HepG2 (cell line): ENCODE measurements around the gene MAGI1. TPM values are rescaled to one million over a fixed set of nuclear protein-coding genes. Genes with fewer than 3 reads are reported as not detected.

ENCODE experiments used
- FOXO1 ChIP-seq: sonication (generic); formaldehyde crosslinking; IDR thresholded peaks from 2 replicates; pipeline ENCODE4 v1.4.0; 2020; ENCODE audit warnings: missing genetic modification reagents
- GTF2F1 ChIP-seq: fragments of 150-350 bp; IDR thresholded peaks from 2 replicates; pipeline ENCODE4 v1.6.1; 2014; ENCODE audit warnings: low read length
- NFKB2 ChIP-seq: sonication (generic); formaldehyde crosslinking; IDR thresholded peaks from 2 replicates; pipeline ENCODE4 v1.4.0; 2020; ENCODE audit warnings: missing genetic modification reagents, borderline replicate concordance
- NR2F6 ChIP-seq, 2 experiments: IDR thresholded peaks; 2 replicates each; pipeline ENCODE4 v1.6.1; 2016; ENCODE audit warnings: antibody characterized with exemption in 1 of 2, mild to moderate bottlenecking in 1 of 2
- RXRB ChIP-seq: IDR thresholded peaks from 2 replicates; pipeline ENCODE4 v1.6.1; 2016; ENCODE audit warnings: borderline replicate concordance, missing genetic modification reagents, missing compliant biosample characterization
- SP140L ChIP-seq: sonication (generic); formaldehyde crosslinking; IDR thresholded peaks from 2 replicates; pipeline ENCODE4 v1.4.0; 2020; ENCODE audit warnings: missing genetic modification reagents, borderline replicate concordance
- SP5 ChIP-seq: IDR thresholded peaks from 2 replicates; pipeline ENCODE4 v1.6.1; 2016; ENCODE audit warnings: low read depth, borderline replicate concordance
- SPEN ChIP-seq: sonication (generic); formaldehyde crosslinking; IDR thresholded peaks from 2 replicates; pipeline ENCODE4 v1.5.1; 2020; ENCODE audit warnings: low read depth, mild to moderate bottlenecking, missing genetic modification reagents
- WIZ ChIP-seq: sonication (generic); formaldehyde crosslinking; IDR thresholded peaks from 2 replicates; pipeline ENCODE4 v1.5.1; 2020; ENCODE audit warnings: mild to moderate bottlenecking, missing genetic modification reagents
- ZMYM4 ChIP-seq: sonication (generic); formaldehyde crosslinking; IDR thresholded peaks from 2 replicates; pipeline ENCODE4 v1.8.1; 2023; ENCODE audit warnings: mild to moderate bottlenecking, missing genetic modification reagents
- ZNF20 ChIP-seq: sonication (generic); formaldehyde crosslinking; IDR thresholded peaks from 2 replicates; pipeline ENCODE4 v1.4.0; 2020; ENCODE audit warnings: mild to moderate bottlenecking, moderate library complexity, missing genetic modification reagents
- ZNF839 ChIP-seq: sonication (generic); formaldehyde crosslinking; IDR thresholded peaks from 2 replicates; pipeline ENCODE4 v1.4.0; 2020; ENCODE audit warnings: missing genetic modification reagents, mild to moderate bottlenecking, borderline replicate concordance
- polyA plus RNA-seq, 8 experiments: library from polyadenylated mRNA; depleted of rRNA in 3 of 8; stranded (reverse) in 7 of 8; unstranded in 1 of 8; fragments of >200 nt; fragmentation: Illumina TruSeq in 4 of 8; extraction: Trizol in 4 of 8; gene quantifications; 2 replicates each; pipeline versions ENCODE4 v1.2.1 to v1.2.3, GENCODE V29; 2011 to 2016; ENCODE audit warnings: low read depth in 4 of 8, missing spikeins in 1 of 8, mixed read lengths in 1 of 8; ENCODE audit not compliant: insufficient read depth in 1 of 8
- total RNA-seq, 5 experiments: library from RNA; depleted of rRNA; stranded (reverse); fragments of >200 nt; fragmentation: Illumina TruSeq; extraction: Trizol; gene quantifications; 2 replicates each; pipeline ENCODE4 v1.2.3, GENCODE V29; 2016; ENCODE audit warnings: low read depth in 1 of 5
- TF ChIP-seq, protein P1 (sequence below): sonication (generic); formaldehyde crosslinking; IDR thresholded peaks from 2 replicates; pipeline ENCODE4 v1.4.0; 2020; ENCODE audit warnings: missing genetic modification reagents, borderline replicate concordance
- TF ChIP-seq, protein P2 (sequence below): sonication (generic); formaldehyde crosslinking; IDR thresholded peaks from 2 replicates; pipeline ENCODE4 v1.4.0; 2020; ENCODE audit warnings: low read depth, mild to moderate bottlenecking, missing genetic modification reagents
- TF ChIP-seq, protein P3 (sequence below): sonication (generic); formaldehyde crosslinking; IDR thresholded peaks from 2 replicates; pipeline ENCODE4 v1.4.0; 2020; ENCODE audit warnings: low read depth, missing genetic modification reagents
- TF ChIP-seq, protein P4 (sequence below): IDR thresholded peaks from 2 replicates; pipeline ENCODE4 v1.6.1; 2018; ENCODE audit warnings: missing genetic modification reagents, mild to moderate bottlenecking, missing compliant biosample characterization

MAGI1 gene
- total and polyA plus RNA-seq, 2 of the 13 experiments (the other 11 are each of a cell fraction or from before 2014, with no cell fraction given): 22.2 to 26.0 TPM

DNA sequence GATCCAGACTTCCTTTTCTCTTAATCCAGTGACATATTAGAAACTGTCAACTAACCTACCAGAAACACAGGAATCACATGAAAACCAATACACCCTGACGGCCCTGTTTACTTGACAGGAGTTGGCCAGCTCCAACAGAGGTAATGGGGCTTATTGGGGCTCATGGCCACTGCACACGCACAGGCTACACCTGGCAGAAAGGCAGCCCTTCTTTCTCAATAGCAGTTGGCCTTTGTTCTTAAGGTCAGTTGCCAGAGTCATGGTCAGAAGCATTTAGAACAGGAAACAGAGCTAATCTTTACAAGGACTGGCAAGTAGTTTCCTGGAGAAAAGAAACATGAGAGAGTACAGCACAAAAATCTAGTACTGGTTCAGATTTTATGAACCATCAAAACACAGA is 181.8 kb downstream of the MAGI1 start (continued):
- TF ChIP-seq, protein P1, sequence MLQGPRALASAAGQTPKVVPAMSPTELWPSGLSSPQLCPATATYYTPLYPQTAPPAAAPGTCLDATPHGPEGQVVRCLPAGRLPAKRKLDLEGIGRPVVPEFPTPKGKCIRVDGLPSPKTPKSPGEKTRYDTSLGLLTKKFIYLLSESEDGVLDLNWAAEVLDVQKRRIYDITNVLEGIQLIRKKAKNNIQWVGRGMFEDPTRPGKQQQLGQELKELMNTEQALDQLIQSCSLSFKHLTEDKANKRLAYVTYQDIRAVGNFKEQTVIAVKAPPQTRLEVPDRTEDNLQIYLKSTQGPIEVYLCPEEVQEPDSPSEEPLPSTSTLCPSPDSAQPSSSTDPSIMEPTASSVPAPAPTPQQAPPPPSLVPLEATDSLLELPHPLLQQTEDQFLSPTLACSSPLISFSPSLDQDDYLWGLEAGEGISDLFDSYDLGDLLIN (CRISPR knock-in tag): no peak
- TF ChIP-seq NFKB2 (CRISPR knock-in tag) (no peak), SPEN (CRISPR knock-in tag) (0 out of 2 replicates have a peak, but pooled peaks have one; percentile 19), NR2F6 (IDR thresholded peaks at IDR 0.05) (peak; percentile 56; the same call in 1 of the 2 replicates), NR2F6 (CRISPR knock-in tag; IDR thresholded peaks at IDR 0.05) (peak; percentile 77), ZNF20 (CRISPR knock-in tag) (no peak), ZMYM4 (peak; percentile 60; the same call in 1 of the 2 replicates), WIZ (CRISPR knock-in tag) (no peak), RXRB (CRISPR knock-in tag) (0 out of 2 replicates have a peak, but pooled peaks have one; percentile 36), SP140L (CRISPR knock-in tag) (no peak), GTF2F1 (no peak), FOXO1 (CRISPR knock-in tag) (peak; percentile 43; the same call in 1 of the 2 replicates), SP5 (CRISPR knock-in tag) (no peak), ZNF839 (CRISPR knock-in tag) (no peak)
- TF ChIP-seq, protein P2, sequence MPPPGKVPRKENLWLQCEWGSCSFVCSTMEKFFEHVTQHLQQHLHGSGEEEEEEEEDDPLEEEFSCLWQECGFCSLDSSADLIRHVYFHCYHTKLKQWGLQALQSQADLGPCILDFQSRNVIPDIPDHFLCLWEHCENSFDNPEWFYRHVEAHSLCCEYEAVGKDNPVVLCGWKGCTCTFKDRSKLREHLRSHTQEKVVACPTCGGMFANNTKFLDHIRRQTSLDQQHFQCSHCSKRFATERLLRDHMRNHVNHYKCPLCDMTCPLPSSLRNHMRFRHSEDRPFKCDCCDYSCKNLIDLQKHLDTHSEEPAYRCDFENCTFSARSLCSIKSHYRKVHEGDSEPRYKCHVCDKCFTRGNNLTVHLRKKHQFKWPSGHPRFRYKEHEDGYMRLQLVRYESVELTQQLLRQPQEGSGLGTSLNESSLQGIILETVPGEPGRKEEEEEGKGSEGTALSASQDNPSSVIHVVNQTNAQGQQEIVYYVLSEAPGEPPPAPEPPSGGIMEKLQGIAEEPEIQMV (CRISPR knock-in tag): no peak
- TF ChIP-seq, protein P3, sequence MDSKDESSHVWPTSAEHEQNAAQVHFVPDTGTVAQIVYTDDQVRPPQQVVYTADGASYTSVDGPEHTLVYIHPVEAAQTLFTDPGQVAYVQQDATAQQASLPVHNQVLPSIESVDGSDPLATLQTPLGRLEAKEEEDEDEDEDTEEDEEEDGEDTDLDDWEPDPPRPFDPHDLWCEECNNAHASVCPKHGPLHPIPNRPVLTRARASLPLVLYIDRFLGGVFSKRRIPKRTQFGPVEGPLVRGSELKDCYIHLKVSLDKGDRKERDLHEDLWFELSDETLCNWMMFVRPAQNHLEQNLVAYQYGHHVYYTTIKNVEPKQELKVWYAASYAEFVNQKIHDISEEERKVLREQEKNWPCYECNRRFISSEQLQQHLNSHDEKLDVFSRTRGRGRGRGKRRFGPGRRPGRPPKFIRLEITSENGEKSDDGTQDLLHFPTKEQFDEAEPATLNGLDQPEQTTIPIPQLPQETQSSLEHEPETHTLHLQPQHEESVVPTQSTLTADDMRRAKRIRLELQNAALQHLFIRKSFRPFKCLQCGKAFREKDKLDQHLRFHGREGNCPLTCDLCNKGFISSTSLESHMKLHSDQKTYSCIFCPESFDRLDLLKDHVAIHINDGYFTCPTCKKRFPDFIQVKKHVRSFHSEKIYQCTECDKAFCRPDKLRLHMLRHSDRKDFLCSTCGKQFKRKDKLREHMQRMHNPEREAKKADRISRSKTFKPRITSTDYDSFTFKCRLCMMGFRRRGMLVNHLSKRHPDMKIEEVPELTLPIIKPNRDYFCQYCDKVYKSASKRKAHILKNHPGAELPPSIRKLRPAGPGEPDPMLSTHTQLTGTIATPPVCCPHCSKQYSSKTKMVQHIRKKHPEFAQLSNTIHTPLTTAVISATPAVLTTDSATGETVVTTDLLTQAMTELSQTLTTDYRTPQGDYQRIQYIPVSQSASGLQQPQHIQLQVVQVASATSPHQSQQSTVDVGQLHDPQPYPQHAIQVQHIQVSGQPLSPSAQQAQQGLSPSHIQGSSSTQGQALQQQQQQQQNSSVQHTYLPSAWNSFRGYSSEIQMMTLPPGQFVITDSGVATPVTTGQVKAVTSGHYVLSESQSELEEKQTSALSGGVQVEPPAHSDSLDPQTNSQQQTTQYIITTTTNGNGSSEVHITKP (CRISPR knock-in tag): no peak
- TF ChIP-seq, protein P4, sequence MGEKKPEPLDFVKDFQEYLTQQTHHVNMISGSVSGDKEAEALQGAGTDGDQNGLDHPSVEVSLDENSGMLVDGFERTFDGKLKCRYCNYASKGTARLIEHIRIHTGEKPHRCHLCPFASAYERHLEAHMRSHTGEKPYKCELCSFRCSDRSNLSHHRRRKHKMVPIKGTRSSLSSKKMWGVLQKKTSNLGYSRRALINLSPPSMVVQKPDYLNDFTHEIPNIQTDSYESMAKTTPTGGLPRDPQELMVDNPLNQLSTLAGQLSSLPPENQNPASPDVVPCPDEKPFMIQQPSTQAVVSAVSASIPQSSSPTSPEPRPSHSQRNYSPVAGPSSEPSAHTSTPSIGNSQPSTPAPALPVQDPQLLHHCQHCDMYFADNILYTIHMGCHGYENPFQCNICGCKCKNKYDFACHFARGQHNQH (CRISPR knock-in tag): peak; percentile 35; the same call in 1 of the 2 replicates
